ENCODE measurements around the gene ARTN. TPM values are rescaled to one million over a fixed set of nuclear protein-coding genes. Genes with fewer than 3 reads are reported as not detected.

ARTN gene
- total RNA-seq, 1 experiment from 2014 or later, result 10.6 TPM

GRCh38 chr1:43902058-43902831 is 31.4 kb upstream of the ARTN start:
- Histone ChIP-seq H3K79me2 (ENCODE audit: insufficient read depth, low read length) (no peaks in the 10 kb centered on the region), H3K18ac (ENCODE audit: insufficient read length, low read depth, low read length) (no peak overlapping the region), H3K56ac (ENCODE audit: insufficient read length, low read depth, low read length) (no peak overlapping the region), H3K14ac (ENCODE audit: insufficient read depth, low read length) (no peak overlapping the region), H4K8ac (replicated peaks; ENCODE audit: insufficient read length, low read depth, low read length) (no peak overlapping the region), H3K23me2 (ENCODE audit: insufficient read length, low read depth, low read length, poor library complexity, severe bottlenecking) (no peaks in the 10 kb centered on the region), H2BK15ac (ENCODE audit: low read depth, low read length) (no peak overlapping the region), H3K27ac (ENCODE audit: insufficient read length, low read depth, low read length) (no peak overlapping the region), H4K91ac (ENCODE audit: insufficient read length, low read depth, low read length) (no peak overlapping the region), H2BK120ac (ENCODE audit: low read depth, low read length, poor library complexity, severe bottlenecking) (no peak overlapping the region), H2BK5ac (ENCODE audit: insufficient read length, low read length) (no peak overlapping the region), H3K4me2 (ENCODE audit: insufficient read depth, insufficient read length, low read length) (no peak overlapping the region), H4K5ac (ENCODE audit: insufficient read length, low read depth, low read length) (no peak overlapping the region), H2BK20ac (ENCODE audit: low read depth, low read length, poor library complexity, severe bottlenecking) (no peak overlapping the region), H3K4me1 (ENCODE audit: insufficient read depth, low read length) (no peaks in the 10 kb centered on the region), H3K9me3 (ENCODE audit: control insufficient read depth, low read depth, low read length) (no peaks in the 10 kb centered on the region), H2BK12ac (ENCODE audit: insufficient read length, low read depth, low read length) (no peak overlapping the region), H3K4ac (ENCODE audit: low read depth, low read length) (no peak overlapping the region), H4K20me1 (ENCODE audit: control insufficient read depth, insufficient read depth, insufficient read length) (no peaks in the 10 kb centered on the region), H3K9ac (ENCODE audit: extremely low read depth, insufficient read length, low read length) (no peak overlapping the region), H2AFZ (ENCODE audit: low read length) (no peak overlapping the region), H3K27me3 (ENCODE audit: insufficient read depth, low read length) (no peaks in the 10 kb centered on the region), H3K23ac (ENCODE audit: insufficient read length, low read depth, low read length) (no peak overlapping the region), H3T11ph (ENCODE audit: low read length) (no peak overlapping the region), H2AK5ac (ENCODE audit: insufficient read length, low read length) (no peak overlapping the region), H3K79me1 (ENCODE audit: insufficient read depth, low read depth, low read length, poor library complexity, severe bottlenecking) (no peaks in the 10 kb centered on the region)
- Mint-ChIP-seq H3K36me3 (ENCODE audit: insufficient read depth in 1 of 3, low read depth in 3 of 3) (peaks cover 0 to 8% (median 2%) of the 10 kb centered on the region in 3 experiments; a peak in 3 of 7 replicates), H3K27me3 (ENCODE audit: low read depth) (peaks cover 2% of the 10 kb centered on the region), H3K4me1 (no peaks in the 10 kb centered on the region), H3K27ac (peak overlapping the region in 1 of 3 experiments; percentile 75; a peak in 1 of 7 replicates), H3K9me3 (no peaks in the 10 kb centered on the region), H3K4me3 (no peak overlapping the region)
- no peak for DNase-seq
- no peak for TF ChIP-seq CTCF (conservative IDR thresholded peaks at IDR 0.05)
- no CpG with 5 or more reads among the region's 4 CpGs for WGBS (ENCODE audit: extremely low coverage, insufficient read length, low lambda C conversion rate)
